ENCODE data around the gene NTM. TPM values are rescaled to one million over a fixed set of nuclear protein-coding genes. Genes with fewer than 3 reads are reported as not detected.

NTM gene
- total RNA-seq, 1 donor from 2014 or later: 4.3 TPM

GRCh38 chr11:132036220-132036619, 665.8 kb downstream of the NTM start:
- no peak overlapping the region for H3K27ac Mint-ChIP-seq
- H3K27me3 Mint-ChIP-seq: peaks cover 45% of the 10 kb centered on the region
- no peaks in the 10 kb centered on the region for H3K36me3 Mint-ChIP-seq (ENCODE audit: insufficient read depth)
- H3K4me1 Mint-ChIP-seq (ENCODE audit: low read depth): peaks cover 7% of the 10 kb centered on the region
- DNase-seq (ENCODE audit: low spot score, unreplicated experiment): no peak
- no peak for TF ChIP-seq CTCF (IDR thresholded peaks at IDR 0.05; ENCODE audit: unreplicated experiment)
- no peak overlapping the region for H3K4me3 Mint-ChIP-seq (ENCODE audit: low read depth)
- H3K9me3 Mint-ChIP-seq (ENCODE audit: low read depth): no peaks in the 10 kb centered on the region

- H3K27me3 Mint-ChIP-seq: peaks cover 43% of the 10 kb centered on the region
- TF ChIP-seq CTCF (IDR thresholded peaks at IDR 0.05; ENCODE audit: unreplicated experiment): no peak
- H3K27ac Mint-ChIP-seq: no peak overlapping the region
- peaks cover 7% of the 10 kb centered on the region for H3K4me1 Mint-ChIP-seq (ENCODE audit: low read depth)
- no peaks in the 10 kb centered on the region for H3K36me3 Mint-ChIP-seq (ENCODE audit: insufficient read depth)
- no peak overlapping the region for H3K4me3 Mint-ChIP-seq (ENCODE audit: low read depth)
- no peak for DNase-seq (ENCODE audit: low spot score, unreplicated experiment)
- no peaks in the 10 kb centered on the region for H3K9me3 Mint-ChIP-seq (ENCODE audit: low read depth)
Measured at GRCh38 chr11:132036746-132037466, 666.5 kb downstream of the NTM start.

- no peak for TF ChIP-seq CTCF (IDR thresholded peaks at IDR 0.05; ENCODE audit: unreplicated experiment)
- DNase-seq (ENCODE audit: low spot score, unreplicated experiment): no peak
- Mint-ChIP-seq H3K9me3 (ENCODE audit: low read depth) (no peaks in the 10 kb centered on the region), H3K4me3 (ENCODE audit: low read depth) (no peak overlapping the region), H3K27me3 (peaks cover 39% of the 10 kb centered on the region), H3K36me3 (ENCODE audit: insufficient read depth) (no peaks in the 10 kb centered on the region), H3K27ac (no peak overlapping the region), H3K4me1 (ENCODE audit: low read depth) (peaks cover 7% of the 10 kb centered on the region)
Measured at GRCh38 chr11:132037467-132037862, 667.0 kb downstream of the NTM start.

GRCh38 chr11:132037956-132038355, 667.5 kb downstream of the NTM start:
- H3K27ac Mint-ChIP-seq: no peak overlapping the region
- H3K9me3 Mint-ChIP-seq (ENCODE audit: low read depth): no peaks in the 10 kb centered on the region
- TF ChIP-seq CTCF (IDR thresholded peaks at IDR 0.05; ENCODE audit: unreplicated experiment): no peak
- H3K36me3 Mint-ChIP-seq (ENCODE audit: insufficient read depth): no peaks in the 10 kb centered on the region
- no peak for DNase-seq (ENCODE audit: low spot score, unreplicated experiment)
- no peak overlapping the region for H3K4me3 Mint-ChIP-seq (ENCODE audit: low read depth)
- peaks cover 39% of the 10 kb centered on the region for H3K27me3 Mint-ChIP-seq
- peaks cover 7% of the 10 kb centered on the region for H3K4me1 Mint-ChIP-seq (ENCODE audit: low read depth)

GRCh38 chr11:132039521-132039920, 669.1 kb downstream of the NTM start:
- Mint-ChIP-seq H3K4me1 (ENCODE audit: low read depth) (no peaks in the 10 kb centered on the region), H3K4me3 (ENCODE audit: low read depth) (no peak overlapping the region), H3K9me3 (ENCODE audit: low read depth) (no peaks in the 10 kb centered on the region), H3K27ac (no peak overlapping the region), H3K36me3 (ENCODE audit: insufficient read depth) (no peaks in the 10 kb centered on the region), H3K27me3 (peaks cover 37% of the 10 kb centered on the region)
- no peak for TF ChIP-seq CTCF (IDR thresholded peaks at IDR 0.05; ENCODE audit: unreplicated experiment)
- DNase-seq (ENCODE audit: low spot score, unreplicated experiment): no peak
